BLaER1 treated with 17β-estradiol and CSF1 and Interleukin-3, amounts not matched to agents 10 nM and 100 nM (cell line): ENCODE results near the gene HMGB1.

Experiments used
- H3K27ac ChIP-seq, 11 experiments: shearing (Covaris generic); formaldehyde crosslinking; 2 replicates each; pipeline ENCODE4 v1.8.1; 2022
- H3K27me3 ChIP-seq, 11 experiments: shearing (Covaris generic); formaldehyde crosslinking; 2 replicates each; pipeline ENCODE4 v1.8.1; 2022
- H3K36me3 ChIP-seq, 11 experiments: shearing (Covaris generic); formaldehyde crosslinking; 2 replicates each; pipeline ENCODE4 v1.8.1; 2022
- H3K4me1 ChIP-seq, 10 experiments: shearing (Covaris generic); formaldehyde crosslinking; 2 replicates each; pipeline ENCODE4 v1.8.1; 2022
- H3K4me2 ChIP-seq, 11 experiments: shearing (Covaris generic); formaldehyde crosslinking; 2 replicates each; pipeline ENCODE4 v1.8.1; 2022
- H3K4me3 ChIP-seq, 10 experiments: shearing (Covaris generic); formaldehyde crosslinking; 2 replicates each; pipeline ENCODE4 v1.8.1; 2022
- H3K9ac ChIP-seq, 11 experiments: shearing (Covaris generic); formaldehyde crosslinking; 2 replicates each; pipeline ENCODE4 v1.8.1; 2022
- H3K9me3 ChIP-seq, 11 experiments: shearing (Covaris generic); formaldehyde crosslinking; replicated peaks in 1 of 11; 2 replicates each; pipeline ENCODE4 v1.8.1; 2022
- H4K20me1 ChIP-seq, 11 experiments: shearing (Covaris generic); formaldehyde crosslinking; 2 replicates each; pipeline ENCODE4 v1.8.1; 2022
- Cebpa-rat ChIP-seq, 11 experiments: shearing (Covaris generic); IDR thresholded peaks; 2 replicates each; pipeline ENCODE4 v1.8.1; 2022

The HMGB1 gene

GRCh38 chr13:30493658-30494381 lies 28.1 kb upstream of the HMGB1 start:
- no peak overlapping the region for H3K4me3 ChIP-seq
- H3K27ac ChIP-seq = no peak overlapping the region
- H3K9me3 ChIP-seq = no peaks in the 10 kb centered on the region
- no peaks in the 10 kb centered on the region for H4K20me1 ChIP-seq
- H3K4me2 ChIP-seq = no peak overlapping the region
- peaks cover 0 to under 1% (median 0%) of the 10 kb centered on the region in 10 experiments; a peak in 3 of 20 replicates for H3K4me1 ChIP-seq
- no peaks in the 10 kb centered on the region for H3K27me3 ChIP-seq
- no peak overlapping the region for H3K9ac ChIP-seq
- no peaks in the 10 kb centered on the region for H3K36me3 ChIP-seq
- TF ChIP-seq Cebpa-rat (IDR thresholded peaks at IDR 0.05) = no peak

GRCh38 chr13:30487075-30487470 lies 21.3 kb upstream of the HMGB1 start:
- no peaks in the 10 kb centered on the region for H3K36me3 ChIP-seq
- no peaks in the 10 kb centered on the region for H4K20me1 ChIP-seq
- no peaks in the 10 kb centered on the region for H3K9me3 ChIP-seq
- no peaks in the 10 kb centered on the region for H3K4me1 ChIP-seq
- no peak overlapping the region for H3K4me3 ChIP-seq
- H3K9ac ChIP-seq = no peak overlapping the region
- H3K4me2 ChIP-seq = no peak overlapping the region
- H3K27ac ChIP-seq = no peak overlapping the region
- no peak for TF ChIP-seq Cebpa-rat (IDR thresholded peaks at IDR 0.05)
- H3K27me3 ChIP-seq = no peaks in the 10 kb centered on the region

- H3K9me3 ChIP-seq = no peaks in the 10 kb centered on the region
- H3K27me3 ChIP-seq = no peaks in the 10 kb centered on the region
- H3K36me3 ChIP-seq = no peaks in the 10 kb centered on the region
- no peaks in the 10 kb centered on the region for H4K20me1 ChIP-seq
- no peaks in the 10 kb centered on the region for H3K4me1 ChIP-seq
- no peak for TF ChIP-seq Cebpa-rat (IDR thresholded peaks at IDR 0.05)
- no peak overlapping the region for H3K27ac ChIP-seq
- H3K4me3 ChIP-seq = no peak overlapping the region
- no peak overlapping the region for H3K9ac ChIP-seq
- H3K4me2 ChIP-seq = no peak overlapping the region
These were observed 20.7 kb upstream of the HMGB1 start for GRCh38 chr13:30486230-30487074.

- H3K9ac ChIP-seq = no peak overlapping the region
- H3K9me3 ChIP-seq = no peaks in the 10 kb centered on the region
- H3K4me1 ChIP-seq = peaks cover 6 to 13% (median 11%) of the 10 kb centered on the region in 10 experiments; a peak in 18 of 20 replicates
- no peaks in the 10 kb centered on the region for H4K20me1 ChIP-seq
- H3K36me3 ChIP-seq = no peaks in the 10 kb centered on the region
- no peak overlapping the region for H3K4me2 ChIP-seq
- no peak for TF ChIP-seq Cebpa-rat (IDR thresholded peaks at IDR 0.05)
- no peak overlapping the region for H3K27ac ChIP-seq
- no peak overlapping the region for H3K4me3 ChIP-seq
- no peaks in the 10 kb centered on the region for H3K27me3 ChIP-seq
These were observed 15.6 kb upstream of the HMGB1 start for GRCh38 chr13:30481241-30481760.

GRCh38 chr13:30480292-30480950 lies 14.7 kb upstream of the HMGB1 start:
- H3K4me1 ChIP-seq = peaks cover 6 to 13% (median 11%) of the 10 kb centered on the region in 10 experiments; a peak in 18 of 20 replicates
- no peaks in the 10 kb centered on the region for H4K20me1 ChIP-seq
- H3K27me3 ChIP-seq = no peaks in the 10 kb centered on the region
- H3K4me2 ChIP-seq = no peak overlapping the region
- no peak for TF ChIP-seq Cebpa-rat (IDR thresholded peaks at IDR 0.05)
- H3K9me3 ChIP-seq = no peaks in the 10 kb centered on the region
- no peak overlapping the region for H3K27ac ChIP-seq
- H3K9ac ChIP-seq = no peak overlapping the region
- no peak overlapping the region for H3K4me3 ChIP-seq
- H3K36me3 ChIP-seq = no peaks in the 10 kb centered on the region

- peaks cover 6 to 18% (median 14%) of the 10 kb centered on the region in 10 experiments; a peak in 18 of 20 replicates for H3K4me1 ChIP-seq
- H3K9me3 ChIP-seq = no peaks in the 10 kb centered on the region
- no peaks in the 10 kb centered on the region for H3K27me3 ChIP-seq
- no peaks in the 10 kb centered on the region for H3K36me3 ChIP-seq
- no peak overlapping the region for H3K9ac ChIP-seq
- no peaks in the 10 kb centered on the region for H4K20me1 ChIP-seq
- TF ChIP-seq Cebpa-rat (IDR thresholded peaks at IDR 0.05) = no peak
- no peak overlapping the region for H3K4me2 ChIP-seq
- H3K4me3 ChIP-seq = no peak overlapping the region
- H3K27ac ChIP-seq = no peak overlapping the region
These were observed 14.1 kb upstream of the HMGB1 start for GRCh38 chr13:30479883-30480219.

- no peak for TF ChIP-seq Cebpa-rat (IDR thresholded peaks at IDR 0.05)
These were observed 13.6 kb upstream of the HMGB1 start for GRCh38 chr13:30479154-30479882.

GRCh38 chr13:30477346-30478195 lies 11.8 kb upstream of the HMGB1 start:
- TF ChIP-seq Cebpa-rat (IDR thresholded peaks at IDR 0.05) = no peak
- Histone ChIP-seq H3K27me3 (no peaks in the 10 kb centered on the region), H3K36me3 (no peaks in the 10 kb centered on the region), H4K20me1 (no peaks in the 10 kb centered on the region), H3K9me3 (no peaks in the 10 kb centered on the region), H3K4me2 (peak overlapping the region in 10 of 11 experiments; percentile 3 to 37 (median 20); a peak in 8 of 22 replicates), H3K4me3 (no peak overlapping the region), H3K4me1 (peaks cover 6 to 23% (median 18%) of the 10 kb centered on the region in 10 experiments; a peak in 18 of 20 replicates), H3K27ac (no peak overlapping the region), H3K9ac (no peak overlapping the region)

More at GRCh38 chr13:30479154-30479882, 13.6 kb upstream of the HMGB1 start:
- no peak overlapping the region for H3K4me2 ChIP-seq
- H3K4me1 ChIP-seq = peaks cover 6 to 23% (median 18%) of the 10 kb centered on the region in 10 experiments; a peak in 18 of 20 replicates
- no peak overlapping the region for H3K4me3 ChIP-seq
- no peak overlapping the region for H3K27ac ChIP-seq
- no peaks in the 10 kb centered on the region for H4K20me1 ChIP-seq
- no peaks in the 10 kb centered on the region for H3K27me3 ChIP-seq
- H3K9me3 ChIP-seq = no peaks in the 10 kb centered on the region
- H3K9ac ChIP-seq = no peak overlapping the region
- no peaks in the 10 kb centered on the region for H3K36me3 ChIP-seq
